ENCODE measurements around the gene USP32. TPM values are rescaled to one million over a fixed set of nuclear protein-coding genes. Genes with fewer than 3 reads are reported as not detected.

The USP32 gene
- total RNA-seq, 2 donors from 2014 or later = 54.1 to 74.3 TPM

DNA sequence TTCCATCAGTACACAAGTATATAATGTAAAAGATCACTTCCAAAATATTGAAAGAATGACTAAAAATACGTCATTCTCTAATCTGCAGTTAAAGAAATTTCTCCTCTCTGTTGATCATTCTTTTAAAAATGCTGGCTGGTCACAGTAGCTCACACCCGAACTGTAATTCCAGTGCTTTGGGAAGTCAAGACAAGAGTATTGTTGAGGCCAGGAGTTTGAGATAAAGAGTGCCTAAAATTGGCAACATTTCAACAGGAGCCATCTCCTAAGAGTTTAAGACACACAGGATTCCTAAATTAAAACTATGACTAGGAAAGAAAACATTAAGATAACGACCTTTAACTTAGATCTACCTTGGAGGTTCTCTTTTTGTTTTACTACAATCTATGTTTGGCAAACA is 4.5 kb upstream of the USP32 start:
- Histone ChIP-seq H3K4me1 (ENCODE audit: control insufficient read depth, insufficient read depth, low read length) (peaks cover 5% of the 10 kb centered on the region), H3K9ac (ENCODE audit: extremely low read depth, low read length, poor library complexity, severe bottlenecking) (no peak overlapping the region), H3K9me3 (ENCODE audit: control insufficient read depth, low read length) (no peaks in the 10 kb centered on the region), H3K27ac (ENCODE audit: low read depth, low read length) (no peak overlapping the region), H3K4me3 (ENCODE audit: low read length) (no peak overlapping the region), H3K27me3 (ENCODE audit: control insufficient read depth, insufficient read depth, low read length, poor library complexity, severe bottlenecking) (no peaks in the 10 kb centered on the region), H3K36me3 (ENCODE audit: control insufficient read depth, insufficient read depth, low read length) (no peaks in the 10 kb centered on the region)
- TF ChIP-seq, protein P1, sequence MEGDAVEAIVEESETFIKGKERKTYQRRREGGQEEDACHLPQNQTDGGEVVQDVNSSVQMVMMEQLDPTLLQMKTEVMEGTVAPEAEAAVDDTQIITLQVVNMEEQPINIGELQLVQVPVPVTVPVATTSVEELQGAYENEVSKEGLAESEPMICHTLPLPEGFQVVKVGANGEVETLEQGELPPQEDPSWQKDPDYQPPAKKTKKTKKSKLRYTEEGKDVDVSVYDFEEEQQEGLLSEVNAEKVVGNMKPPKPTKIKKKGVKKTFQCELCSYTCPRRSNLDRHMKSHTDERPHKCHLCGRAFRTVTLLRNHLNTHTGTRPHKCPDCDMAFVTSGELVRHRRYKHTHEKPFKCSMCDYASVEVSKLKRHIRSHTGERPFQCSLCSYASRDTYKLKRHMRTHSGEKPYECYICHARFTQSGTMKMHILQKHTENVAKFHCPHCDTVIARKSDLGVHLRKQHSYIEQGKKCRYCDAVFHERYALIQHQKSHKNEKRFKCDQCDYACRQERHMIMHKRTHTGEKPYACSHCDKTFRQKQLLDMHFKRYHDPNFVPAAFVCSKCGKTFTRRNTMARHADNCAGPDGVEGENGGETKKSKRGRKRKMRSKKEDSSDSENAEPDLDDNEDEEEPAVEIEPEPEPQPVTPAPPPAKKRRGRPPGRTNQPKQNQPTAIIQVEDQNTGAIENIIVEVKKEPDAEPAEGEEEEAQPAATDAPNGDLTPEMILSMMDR (conservative IDR thresholded peaks at IDR 0.05) = no peak
- peaks cover 15% of the 10 kb centered on the region for H3K4me1 Mint-ChIP-seq
- no peaks in the 10 kb centered on the region for H3K36me3 Mint-ChIP-seq (ENCODE audit: low read depth)
- no peak overlapping the region for H3K27ac Mint-ChIP-seq
- H3K4me3 Mint-ChIP-seq = no peak overlapping the region
- DNase-seq = no peak
- no peaks in the 10 kb centered on the region for H3K9me3 Mint-ChIP-seq
- no peaks in the 10 kb centered on the region for H3K27me3 Mint-ChIP-seq (ENCODE audit: insufficient read depth)
- 81 to 84% methylated on average over 2 to 3 of the region's 3 CpGs for WGBS, 2 experiments (ENCODE audit: insufficient coverage in 1 of 2, insufficient read length in 1 of 2)

DNA sequence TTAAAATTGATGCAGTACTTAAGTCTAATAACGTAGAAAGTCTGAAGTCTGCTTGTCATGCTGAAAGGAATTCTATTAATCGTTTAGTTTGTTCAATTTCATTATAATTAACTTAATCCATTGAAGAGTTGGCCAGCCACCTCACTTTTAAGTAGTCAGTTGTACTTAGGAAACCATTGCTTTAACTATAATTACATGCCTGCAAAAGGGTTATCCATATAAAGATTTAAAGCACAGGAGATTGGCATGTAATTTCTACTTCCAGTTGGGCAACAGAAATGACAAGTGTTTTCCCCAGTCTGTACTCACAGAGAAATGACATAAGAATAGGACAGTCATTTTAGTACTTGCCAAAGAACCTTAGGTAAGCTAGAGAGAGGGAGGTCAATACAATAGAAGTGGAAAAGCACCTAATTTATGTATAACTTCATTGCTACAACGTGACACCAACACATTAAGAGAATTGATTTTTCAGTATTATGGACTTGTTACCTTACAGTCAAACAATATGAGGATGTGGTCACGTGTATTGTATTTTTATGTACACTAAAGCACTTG is 3.7 kb upstream of the USP32 start:
- no peaks in the 10 kb centered on the region for H3K9me3 Mint-ChIP-seq
- H3K4me3 Mint-ChIP-seq = no peak overlapping the region

DNA sequence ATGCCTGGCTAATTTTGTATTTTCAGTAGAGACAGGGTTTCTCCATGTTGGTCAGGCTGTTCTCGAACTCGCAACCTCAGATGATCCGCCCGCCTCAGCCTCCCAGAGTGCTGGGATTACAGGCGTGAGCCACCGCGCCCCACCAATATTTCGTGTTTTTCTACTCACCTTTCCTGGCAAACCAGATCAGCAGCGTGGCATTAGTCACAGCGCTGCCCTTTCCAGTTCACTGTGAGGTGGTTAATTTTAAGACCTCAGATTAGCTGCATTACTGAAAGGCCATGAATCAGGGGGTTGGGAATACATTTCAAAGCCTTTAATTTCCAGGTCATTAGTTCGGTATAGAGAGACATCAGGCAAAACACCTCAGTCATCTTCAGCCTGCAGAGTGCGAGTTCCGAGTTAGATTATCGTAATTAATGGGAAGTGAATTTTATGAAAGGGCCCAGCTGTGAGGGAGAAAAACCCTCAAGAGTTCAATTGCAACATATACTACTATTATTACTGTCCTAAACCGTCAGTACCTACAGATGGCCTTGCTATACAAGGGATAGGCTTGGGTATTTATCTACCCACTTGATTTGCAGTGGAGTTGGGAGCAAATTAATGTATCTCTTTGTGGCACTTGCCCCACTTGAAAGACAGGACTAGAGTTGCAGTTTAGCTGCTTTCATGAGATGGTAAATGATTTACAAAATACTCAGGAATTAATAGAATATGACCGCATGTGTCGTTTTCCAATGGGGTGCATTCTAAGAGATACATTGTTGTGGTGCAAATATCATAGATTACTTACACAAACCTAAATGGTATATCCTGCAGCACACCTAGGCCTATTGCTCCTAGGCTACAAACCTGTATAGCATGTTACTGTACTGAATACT is 2.1 kb upstream of the USP32 start:
- TF ChIP-seq, protein P1 (conservative IDR thresholded peaks at IDR 0.05) = no peak
- Mint-ChIP-seq H3K9me3 (no peaks in the 10 kb centered on the region), H3K4me3 (no peak overlapping the region), H3K36me3 (ENCODE audit: low read depth) (no peaks in the 10 kb centered on the region), H3K27me3 (ENCODE audit: insufficient read depth) (no peaks in the 10 kb centered on the region), H3K4me1 (peaks cover 29% of the 10 kb centered on the region), H3K27ac (no peak overlapping the region)
- Histone ChIP-seq H3K36me3 (ENCODE audit: control insufficient read depth, insufficient read depth, low read length) (no peaks in the 10 kb centered on the region), H3K9me3 (ENCODE audit: control insufficient read depth, low read length) (no peaks in the 10 kb centered on the region), H3K27me3 (ENCODE audit: control insufficient read depth, insufficient read depth, low read length, poor library complexity, severe bottlenecking) (no peaks in the 10 kb centered on the region), H3K4me3 (ENCODE audit: low read length) (no peak overlapping the region), H3K27ac (ENCODE audit: low read depth, low read length) (no peak overlapping the region), H3K9ac (ENCODE audit: extremely low read depth, low read length, poor library complexity, severe bottlenecking) (no peak overlapping the region), H3K4me1 (ENCODE audit: control insufficient read depth, insufficient read depth, low read length) (peaks cover 5% of the 10 kb centered on the region)
- WGBS, 2 experiments (ENCODE audit: insufficient coverage in 1 of 2, insufficient read length in 1 of 2) = 93 to 99% methylated on average over 11 to 17 of the region's 17 CpGs
- DNase-seq = no peak

More for the DNA sequence above, 3.7 kb upstream of the USP32 start:
- Mint-ChIP-seq H3K27me3 (ENCODE audit: insufficient read depth) (no peaks in the 10 kb centered on the region), H3K27ac (no peak overlapping the region), H3K4me1 (peaks cover 21% of the 10 kb centered on the region), H3K36me3 (ENCODE audit: low read depth) (no peaks in the 10 kb centered on the region)
- Histone ChIP-seq H3K27ac (ENCODE audit: low read depth, low read length) (no peak overlapping the region), H3K27me3 (ENCODE audit: control insufficient read depth, insufficient read depth, low read length, poor library complexity, severe bottlenecking) (no peaks in the 10 kb centered on the region), H3K9ac (ENCODE audit: extremely low read depth, low read length, poor library complexity, severe bottlenecking) (no peak overlapping the region), H3K4me3 (ENCODE audit: low read length) (no peak overlapping the region), H3K9me3 (ENCODE audit: control insufficient read depth, low read length) (no peaks in the 10 kb centered on the region), H3K36me3 (ENCODE audit: control insufficient read depth, insufficient read depth, low read length) (no peaks in the 10 kb centered on the region), H3K4me1 (ENCODE audit: control insufficient read depth, insufficient read depth, low read length) (peaks cover 5% of the 10 kb centered on the region)
- TF ChIP-seq, protein P1 (conservative IDR thresholded peaks at IDR 0.05) = no peak
- no peak for DNase-seq
- 92 to 100% methylated on average over 1 to 4 of the region's 4 CpGs for WGBS, 2 experiments (ENCODE audit: insufficient coverage in 1 of 2, insufficient read length in 1 of 2)

All from endodermal cell (in vitro differentiated cells).